ENCODE data around the gene FRMD5. TPM values are rescaled to one million over a fixed set of nuclear protein-coding genes. Genes with fewer than 3 reads are reported as not detected.

Gene FRMD5
- total RNA-seq, 4 donors from 2014 or later, result 0.31 to 0.72 TPM; not detected in 2

- H3K27ac ChIP-seq, result no peak overlapping the region
- 28% methylated on average over 3 of the region's 3 CpGs for WGBS
- no peak for DNase-seq (ENCODE audit: low spot score in 2 of 2)
Observed at GRCh38 chr15:43932907-43933306, 262.2 kb downstream of the FRMD5 start.

GRCh38 chr15:43931790-43932435 lies 263.2 kb downstream of the FRMD5 start:
- H3K9me3 ChIP-seq, result no peaks in the 10 kb centered on the region
- H3K4me3 ChIP-seq, result no peak overlapping the region
- peaks cover 8% of the 10 kb centered on the region for H3K4me1 ChIP-seq
- H3K36me3 ChIP-seq, result no peaks in the 10 kb centered on the region
- no peak for TF ChIP-seq EP300 (IDR thresholded peaks at IDR 0.05)
- no peak for TF ChIP-seq POLR2AphosphoS5 (IDR thresholded peaks at IDR 0.05)
- no peak for TF ChIP-seq CTCF (IDR thresholded peaks at IDR 0.05)
- no peak for TF ChIP-seq POLR2A (IDR thresholded peaks at IDR 0.05)
- no peak for DNase-seq (ENCODE audit: low spot score in 2 of 2)
- 85% methylated on average over 3 of the region's 3 CpGs for WGBS
- no peak overlapping the region for H3K27ac ChIP-seq
- no peaks in the 10 kb centered on the region for H3K27me3 ChIP-seq

More at GRCh38 chr15:43932907-43933306, 262.2 kb downstream of the FRMD5 start:
- no peaks in the 10 kb centered on the region for H3K36me3 ChIP-seq
- no peaks in the 10 kb centered on the region for H3K9me3 ChIP-seq
- H3K4me3 ChIP-seq, result no peak overlapping the region
- peaks cover 8% of the 10 kb centered on the region for H3K4me1 ChIP-seq
- TF ChIP-seq EP300 (IDR thresholded peaks at IDR 0.05) (no peak), POLR2A (IDR thresholded peaks at IDR 0.05) (no peak), CTCF (IDR thresholded peaks at IDR 0.05) (no peak), POLR2AphosphoS5 (IDR thresholded peaks at IDR 0.05) (no peak)
- no peaks in the 10 kb centered on the region for H3K27me3 ChIP-seq

- Histone ChIP-seq H3K36me3 (no peaks in the 10 kb centered on the region), H3K27ac (no peak overlapping the region), H3K4me3 (no peak overlapping the region), H3K4me1 (peaks cover 8% of the 10 kb centered on the region), H3K27me3 (no peaks in the 10 kb centered on the region), H3K9me3 (no peaks in the 10 kb centered on the region)
- whole genome bisulfite sequencing, result 76% methylated on average over 3 of the region's 3 CpGs
- TF ChIP-seq CTCF (IDR thresholded peaks at IDR 0.05) (no peak), EP300 (IDR thresholded peaks at IDR 0.05) (no peak), POLR2A (IDR thresholded peaks at IDR 0.05) (no peak), POLR2AphosphoS5 (IDR thresholded peaks at IDR 0.05) (no peak)
- no peak for DNase-seq (ENCODE audit: low spot score in 2 of 2)
Observed at GRCh38 chr15:43931119-43931518, 264.0 kb downstream of the FRMD5 start.

GRCh38 chr15:43930556-43930955 lies 264.5 kb downstream of the FRMD5 start:
- no peaks in the 10 kb centered on the region for H3K27me3 ChIP-seq
- no peak for DNase-seq (ENCODE audit: low spot score in 2 of 2)
- H3K9me3 ChIP-seq, result no peaks in the 10 kb centered on the region
- H3K4me1 ChIP-seq, result peaks cover 8% of the 10 kb centered on the region
- H3K4me3 ChIP-seq, result no peak overlapping the region
- TF ChIP-seq POLR2A (IDR thresholded peaks at IDR 0.05) (no peak), EP300 (IDR thresholded peaks at IDR 0.05) (no peak), CTCF (IDR thresholded peaks at IDR 0.05) (no peak), POLR2AphosphoS5 (IDR thresholded peaks at IDR 0.05) (no peak)
- 85% methylated on average over 5 of the region's 5 CpGs for WGBS
- no peaks in the 10 kb centered on the region for H3K36me3 ChIP-seq
- H3K27ac ChIP-seq, result no peak overlapping the region

GRCh38 chr15:43930079-43930478 lies 265.0 kb downstream of the FRMD5 start:
- no peaks in the 10 kb centered on the region for H3K9me3 ChIP-seq
- DNase-seq (ENCODE audit: low spot score in 2 of 2), result no peak
- no peak overlapping the region for H3K27ac ChIP-seq
- 33% methylated on average over 2 of the region's 2 CpGs for WGBS
- TF ChIP-seq POLR2AphosphoS5 (IDR thresholded peaks at IDR 0.05), result no peak
- no peak for TF ChIP-seq CTCF (IDR thresholded peaks at IDR 0.05)
- no peak for TF ChIP-seq EP300 (IDR thresholded peaks at IDR 0.05)
- TF ChIP-seq POLR2A (IDR thresholded peaks at IDR 0.05), result no peak
- no peaks in the 10 kb centered on the region for H3K36me3 ChIP-seq
- no peak overlapping the region for H3K4me3 ChIP-seq
- H3K4me1 ChIP-seq, result peaks cover 8% of the 10 kb centered on the region
- H3K27me3 ChIP-seq, result no peaks in the 10 kb centered on the region
